ENCODE data around the gene KLHL40.

Gene KLHL40

GRCh38 chr3:42684632-42685362 is 540 bp upstream of the KLHL40 start:
- H3K36me3 ChIP-seq (replicated peaks) = no peaks in the 10 kb centered on the region
- no peaks in the 10 kb centered on the region for H3K27me3 ChIP-seq (ENCODE audit: low read depth)

GRCh38 chr3:42685891-42686820 is 819 bp downstream of the KLHL40 start:
- in situ Hi-C loops (cut with MboI; ENCODE audit: low sequenced_read_pairs) = no loop called here
- Histone ChIP-seq H3K9me3 (no peaks in the 10 kb centered on the region), H3K36me3 (replicated peaks) (no peaks in the 10 kb centered on the region), H3K4me1 (no peaks in the 10 kb centered on the region), H3K4me3 (no peak overlapping the region), H3K27me3 (ENCODE audit: low read depth) (peaks cover 3% of the 10 kb centered on the region; the same call in 1 of the 2 replicates)
- DNase-seq (ENCODE audit: low spot score in 2 of 2) = no peak

More at GRCh38 chr3:42684632-42685362, 540 bp upstream of the KLHL40 start:
- H3K4me1 ChIP-seq = no peaks in the 10 kb centered on the region
- no peak for DNase-seq (ENCODE audit: low spot score in 2 of 2)
- H3K4me3 ChIP-seq = no peak overlapping the region
- in situ Hi-C loops (cut with MboI; ENCODE audit: low sequenced_read_pairs) = no loop called here
- no peaks in the 10 kb centered on the region for H3K9me3 ChIP-seq

GRCh38 chr3:42686832-42687650 is 1.7 kb downstream of the KLHL40 start:
- no peak for DNase-seq (ENCODE audit: low spot score in 2 of 2)
- no peaks in the 10 kb centered on the region for H3K36me3 ChIP-seq (replicated peaks)
- in situ Hi-C loops (cut with MboI; ENCODE audit: low sequenced_read_pairs) = no loop called here
- H3K4me1 ChIP-seq = no peaks in the 10 kb centered on the region
- no peak overlapping the region for H3K4me3 ChIP-seq
- peaks cover 3% of the 10 kb centered on the region; the same call in 1 of the 2 replicates for H3K27me3 ChIP-seq (ENCODE audit: low read depth)
- no peaks in the 10 kb centered on the region for H3K9me3 ChIP-seq

DNA sequence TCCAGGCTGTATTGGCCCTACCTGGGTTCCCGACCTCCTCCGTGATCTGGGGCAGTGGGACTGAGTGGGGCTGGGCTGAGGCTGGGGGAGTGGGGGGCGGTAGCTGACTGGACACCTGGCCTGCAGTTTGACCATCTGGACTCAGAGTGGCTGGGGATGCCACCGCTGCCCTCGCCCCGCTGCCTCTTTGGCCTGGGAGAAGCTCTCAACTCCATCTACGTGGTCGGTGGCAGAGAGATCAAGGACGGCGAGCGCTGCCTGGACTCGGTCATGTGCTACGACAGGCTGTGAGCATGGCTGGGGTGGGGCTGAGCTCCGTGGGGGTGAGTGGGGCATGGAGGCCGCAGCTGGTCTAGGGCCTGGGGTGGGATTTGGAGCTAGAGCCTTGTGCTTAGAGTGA is 2.7 kb downstream of the KLHL40 start:
- DNase-seq (ENCODE audit: low spot score in 2 of 2) = no peak
- in situ Hi-C loops (cut with MboI; ENCODE audit: low sequenced_read_pairs) = no loop called here
- Histone ChIP-seq H3K4me3 (no peak overlapping the region), H3K4me1 (no peaks in the 10 kb centered on the region), H3K9me3 (no peaks in the 10 kb centered on the region), H3K36me3 (replicated peaks) (no peaks in the 10 kb centered on the region), H3K27me3 (ENCODE audit: low read depth) (peaks cover 3% of the 10 kb centered on the region; the same call in 1 of the 2 replicates)

GRCh38 chr3:42688487-42689420 is 3.4 kb downstream of the KLHL40 start:
- H3K27me3 ChIP-seq (ENCODE audit: low read depth) = peaks cover 3% of the 10 kb centered on the region; the same call in 1 of the 2 replicates
- DNase-seq (ENCODE audit: low spot score in 2 of 2) = no peak
- in situ Hi-C loops (cut with MboI; ENCODE audit: low sequenced_read_pairs) = no loop called here
- no peaks in the 10 kb centered on the region for H3K4me1 ChIP-seq
- H3K9me3 ChIP-seq = no peaks in the 10 kb centered on the region
- no peak overlapping the region for H3K4me3 ChIP-seq
- H3K36me3 ChIP-seq (replicated peaks) = no peaks in the 10 kb centered on the region

DNA sequence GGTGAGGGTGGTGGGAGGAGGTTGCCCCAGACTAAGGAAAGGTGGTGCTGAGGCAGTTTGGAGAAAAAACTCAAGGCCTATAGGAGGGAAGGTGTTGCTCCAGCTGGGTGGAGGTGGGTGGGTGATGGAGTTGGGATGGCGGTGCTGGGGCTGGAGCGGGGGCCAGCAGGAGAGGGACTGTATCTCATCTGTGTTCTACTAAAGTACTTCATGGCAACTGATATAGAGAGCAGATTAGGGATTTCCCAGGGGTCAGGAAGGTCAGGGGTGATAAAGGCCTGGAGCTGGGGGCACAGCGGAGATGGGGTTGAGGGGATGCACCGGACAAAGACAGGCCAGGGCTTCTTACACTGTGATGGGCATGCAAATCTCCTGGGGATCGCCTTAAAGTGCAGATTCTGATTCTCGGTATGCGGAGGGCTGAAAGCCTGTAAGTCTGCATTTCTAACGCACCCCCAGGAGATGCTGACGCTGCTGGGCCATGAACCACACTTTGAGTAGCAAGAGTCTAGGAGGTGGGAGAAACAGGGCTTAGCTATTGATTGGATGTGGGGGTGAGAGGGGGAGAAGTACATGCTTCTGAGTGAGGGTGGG is 4.2 kb downstream of the KLHL40 start:
- H3K36me3 ChIP-seq (replicated peaks) = no peaks in the 10 kb centered on the region
- H3K4me3 ChIP-seq = no peak overlapping the region
- in situ Hi-C loops (cut with MboI; ENCODE audit: low sequenced_read_pairs) = no loop called here
- peaks cover 3% of the 10 kb centered on the region; the same call in 1 of the 2 replicates for H3K27me3 ChIP-seq (ENCODE audit: low read depth)
- no peak for DNase-seq (ENCODE audit: low spot score in 2 of 2)
- H3K9me3 ChIP-seq = no peaks in the 10 kb centered on the region
- no peaks in the 10 kb centered on the region for H3K4me1 ChIP-seq

GRCh38 chr3:42690191-42690590 is 4.9 kb downstream of the KLHL40 start:
- peaks cover 6% of the 10 kb centered on the region; the same call in 1 of the 2 replicates for H3K27me3 ChIP-seq (ENCODE audit: low read depth)
- H3K4me3 ChIP-seq = no peak overlapping the region
- H3K4me1 ChIP-seq = no peaks in the 10 kb centered on the region
- in situ Hi-C loops (cut with MboI; ENCODE audit: low sequenced_read_pairs) = no loop called here
- no peaks in the 10 kb centered on the region for H3K9me3 ChIP-seq
- H3K36me3 ChIP-seq (replicated peaks) = no peaks in the 10 kb centered on the region
- DNase-seq (ENCODE audit: low spot score in 2 of 2) = no peak

- in situ Hi-C loops (cut with MboI; ENCODE audit: low sequenced_read_pairs) = no loop called here
Observed at GRCh38 chr3:42690766-42691680, 5.7 kb downstream of the KLHL40 start.

DNA sequence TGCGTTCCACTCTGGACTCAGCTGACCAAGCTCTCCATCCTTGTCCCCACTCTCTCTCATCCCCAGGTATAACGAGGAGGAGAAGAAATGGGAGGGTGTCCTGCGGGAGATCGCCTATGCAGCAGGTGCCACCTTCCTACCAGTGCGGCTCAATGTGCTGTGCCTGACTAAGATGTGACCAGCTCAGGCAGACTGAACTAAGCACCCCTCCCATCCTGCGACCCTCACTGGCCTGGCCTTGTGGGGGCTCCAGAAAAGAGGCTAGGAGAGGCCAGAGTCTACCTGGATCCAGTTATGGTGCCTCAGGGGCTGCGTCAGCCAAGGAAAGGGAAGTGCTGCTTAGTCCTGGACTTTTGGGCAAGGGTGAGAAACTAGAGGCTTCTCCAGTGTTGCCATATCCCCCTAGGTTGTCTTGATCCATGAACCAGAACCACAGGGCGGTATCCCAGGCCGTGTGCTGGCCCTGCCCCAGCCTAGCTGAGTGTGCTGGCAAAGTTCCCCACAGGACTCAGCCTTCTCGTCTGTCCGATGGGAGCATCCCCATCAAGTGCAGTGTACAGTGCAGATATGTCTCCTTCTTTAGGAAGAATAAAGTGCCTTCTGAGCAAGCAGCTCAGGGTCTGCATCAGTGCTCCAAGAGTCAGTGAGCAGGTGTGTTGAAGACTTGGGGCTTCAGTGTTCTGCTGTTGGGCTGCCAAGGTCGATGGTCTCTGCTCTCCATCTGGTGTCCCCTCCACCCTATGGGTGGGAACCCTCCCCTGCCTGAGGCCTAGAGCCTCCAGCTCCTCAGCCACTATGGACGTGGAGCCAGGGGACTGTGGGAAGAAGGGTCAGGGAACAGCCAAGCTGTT is 6.7 kb downstream of the KLHL40 start:
- Histone ChIP-seq H3K9me3 (no peaks in the 10 kb centered on the region), H3K27me3 (ENCODE audit: low read depth) (peaks cover 6% of the 10 kb centered on the region; the same call in 1 of the 2 replicates), H3K4me3 (no peak overlapping the region), H3K4me1 (no peaks in the 10 kb centered on the region), H3K36me3 (replicated peaks) (no peaks in the 10 kb centered on the region)
- in situ Hi-C loops (cut with MboI; ENCODE audit: low sequenced_read_pairs) = no loop called here
- no peak for DNase-seq (ENCODE audit: low spot score in 2 of 2)

More at GRCh38 chr3:42690766-42691680, 5.7 kb downstream of the KLHL40 start:
- no peak for DNase-seq (ENCODE audit: low spot score in 2 of 2)
- no peaks in the 10 kb centered on the region for H3K4me1 ChIP-seq
- H3K9me3 ChIP-seq = no peaks in the 10 kb centered on the region
- H3K27me3 ChIP-seq (ENCODE audit: low read depth) = peaks cover 6% of the 10 kb centered on the region; the same call in 1 of the 2 replicates
- no peaks in the 10 kb centered on the region for H3K36me3 ChIP-seq (replicated peaks)
- no peak overlapping the region for H3K4me3 ChIP-seq

GRCh38 chr3:42692667-42693529 is 7.6 kb downstream of the KLHL40 start:
- Histone ChIP-seq H3K36me3 (replicated peaks) (no peaks in the 10 kb centered on the region), H3K4me3 (no peak overlapping the region), H3K9me3 (no peaks in the 10 kb centered on the region), H3K27me3 (ENCODE audit: low read depth) (peaks cover 6% of the 10 kb centered on the region; the same call in 1 of the 2 replicates), H3K4me1 (no peaks in the 10 kb centered on the region)
- in situ Hi-C loops (cut with MboI; ENCODE audit: low sequenced_read_pairs) = no loop called here
- no peak for DNase-seq (ENCODE audit: low spot score in 2 of 2)
